ENCODE results near the gene SLC2A4RG. TPM values are rescaled to one million over a fixed set of nuclear protein-coding genes. Genes with fewer than 3 reads are reported as not detected.

Gene SLC2A4RG
- total RNA-seq, 1 donor from 2014 or later: 12.0 TPM

- peaks cover 9% of the 10 kb centered on the region for H3K27me3 Mint-ChIP-seq (ENCODE audit: insufficient read depth, low read depth)
- no peak overlapping the region for H2AFZ ChIP-seq (replicated peaks)
- no peaks in the 10 kb centered on the region for H3K9me3 ChIP-seq (ENCODE audit: low read depth)
- TF ChIP-seq CTCF (IDR thresholded peaks at IDR 0.05): no peak
- no peak for TF ChIP-seq EZH2phosphoT487 (IDR thresholded peaks at IDR 0.05)
- TF ChIP-seq EZH2 (IDR thresholded peaks at IDR 0.05): no peak
- no peaks in the 10 kb centered on the region for H3F3A ChIP-seq (ENCODE audit: low read depth)
- peaks cover 8% of the 10 kb centered on the region for H3K4me1 Mint-ChIP-seq
- no peak overlapping the region for H3K4me3 Mint-ChIP-seq
- H3K36me3 ChIP-seq: no peaks in the 10 kb centered on the region
- no peak overlapping the region for H3K4me2 ChIP-seq
- peaks cover 3% of the 10 kb centered on the region for H3K4me1 ChIP-seq
- H3K27ac ChIP-seq: no peak overlapping the region
- H4K20me1 ChIP-seq (ENCODE audit: low read depth): peaks cover 9% of the 10 kb centered on the region
- peaks cover 10% of the 10 kb centered on the region for H3K36me3 Mint-ChIP-seq
- no peak overlapping the region for H3K9ac ChIP-seq
- no peak overlapping the region for H3K4me3 ChIP-seq
- H3K27ac Mint-ChIP-seq: no peak overlapping the region
- no peak for DNase-seq (ENCODE audit: low spot score)
- H3K9me3 Mint-ChIP-seq: no peaks in the 10 kb centered on the region
- H3K79me2 ChIP-seq (ENCODE audit: low read depth): peaks cover 17% of the 10 kb centered on the region
- no peaks in the 10 kb centered on the region for H3K27me3 ChIP-seq
These were observed 37.4 kb upstream of the SLC2A4RG start for GRCh38 chr20:63702036-63702665.

- H3K4me1 Mint-ChIP-seq: peaks cover 8% of the 10 kb centered on the region
- Histone ChIP-seq H3K4me1 (no peaks in the 10 kb centered on the region), H3K9ac (no peak overlapping the region), H3K27me3 (no peaks in the 10 kb centered on the region), H3K79me2 (ENCODE audit: low read depth) (peaks cover 22% of the 10 kb centered on the region), H3K27ac (no peak overlapping the region), H4K20me1 (ENCODE audit: low read depth) (peaks cover 9% of the 10 kb centered on the region), H3K4me2 (no peak overlapping the region), H3F3A (ENCODE audit: low read depth) (no peaks in the 10 kb centered on the region), H3K36me3 (no peaks in the 10 kb centered on the region), H3K4me3 (no peak overlapping the region), H3K9me3 (ENCODE audit: low read depth) (no peaks in the 10 kb centered on the region), H2AFZ (replicated peaks) (no peak overlapping the region)
- TF ChIP-seq CTCF (IDR thresholded peaks at IDR 0.05) (no peak), EZH2 (IDR thresholded peaks at IDR 0.05) (no peak), EZH2phosphoT487 (IDR thresholded peaks at IDR 0.05) (no peak)
- peaks cover 4% of the 10 kb centered on the region for H3K27me3 Mint-ChIP-seq (ENCODE audit: insufficient read depth, low read depth)
- H3K36me3 Mint-ChIP-seq: peaks cover 10% of the 10 kb centered on the region
- H3K4me3 Mint-ChIP-seq: no peak overlapping the region
- H3K9me3 Mint-ChIP-seq: no peaks in the 10 kb centered on the region
- DNase-seq (ENCODE audit: low spot score): no peak
- no peak overlapping the region for H3K27ac Mint-ChIP-seq
These were observed 36.7 kb upstream of the SLC2A4RG start for GRCh38 chr20:63702751-63703470.

GRCh38 chr20:63703471-63703975, 36.1 kb upstream of the SLC2A4RG start:
- H3K4me2 ChIP-seq: no peak overlapping the region
- H3K79me2 ChIP-seq (ENCODE audit: low read depth): peaks cover 26% of the 10 kb centered on the region
- Mint-ChIP-seq H3K36me3 (peaks cover 10% of the 10 kb centered on the region), H3K4me3 (no peak overlapping the region), H3K27me3 (ENCODE audit: insufficient read depth, low read depth) (peaks cover 4% of the 10 kb centered on the region), H3K27ac (no peak overlapping the region), H3K9me3 (no peaks in the 10 kb centered on the region), H3K4me1 (peaks cover 9% of the 10 kb centered on the region)
- TF ChIP-seq EZH2phosphoT487 (IDR thresholded peaks at IDR 0.05): no peak
- TF ChIP-seq CTCF (IDR thresholded peaks at IDR 0.05): no peak
- no peak for TF ChIP-seq EZH2 (IDR thresholded peaks at IDR 0.05)
- H3K9me3 ChIP-seq (ENCODE audit: low read depth): no peaks in the 10 kb centered on the region
- no peak overlapping the region for H2AFZ ChIP-seq (replicated peaks)
- no peak overlapping the region for H3K4me3 ChIP-seq
- H3F3A ChIP-seq (ENCODE audit: low read depth): no peaks in the 10 kb centered on the region
- no peaks in the 10 kb centered on the region for H3K27me3 ChIP-seq
- H3K9ac ChIP-seq: no peak overlapping the region
- H3K36me3 ChIP-seq: no peaks in the 10 kb centered on the region
- peaks cover 12% of the 10 kb centered on the region for H4K20me1 ChIP-seq (ENCODE audit: low read depth)
- no peak overlapping the region for H3K27ac ChIP-seq
- no peaks in the 10 kb centered on the region for H3K4me1 ChIP-seq
- no peak for DNase-seq (ENCODE audit: low spot score)
